ENCODE measurements around the gene KEL.

GRCh38 chr7:143000648-143001047, 38.5 kb upstream of the KEL start:
- TF ChIP-seq EZH2 (IDR thresholded peaks at IDR 0.05) (no peak), POLR2AphosphoS5 (IDR thresholded peaks at IDR 0.05; ENCODE audit: borderline replicate concordance, low read depth, low read length) (no peak)

Measured in SK-N-MC (cell line).